ENCODE measurements around the gene CSTPP1. TPM values are rescaled to one million over a fixed set of nuclear protein-coding genes. Genes with fewer than 3 reads are reported as not detected.
A peak's percentile ranks its signal among the peaks of the same experiment; 100 is the strongest.

The CSTPP1 gene
- total and polyA plus RNA-seq, 8 donors: 16.4 to 146 (median 37.3) TPM

- intact Hi-C loops (cut with DNase I; ENCODE audit: low total_unique reads): no loop called here
- TF ChIP-seq, protein P1, sequence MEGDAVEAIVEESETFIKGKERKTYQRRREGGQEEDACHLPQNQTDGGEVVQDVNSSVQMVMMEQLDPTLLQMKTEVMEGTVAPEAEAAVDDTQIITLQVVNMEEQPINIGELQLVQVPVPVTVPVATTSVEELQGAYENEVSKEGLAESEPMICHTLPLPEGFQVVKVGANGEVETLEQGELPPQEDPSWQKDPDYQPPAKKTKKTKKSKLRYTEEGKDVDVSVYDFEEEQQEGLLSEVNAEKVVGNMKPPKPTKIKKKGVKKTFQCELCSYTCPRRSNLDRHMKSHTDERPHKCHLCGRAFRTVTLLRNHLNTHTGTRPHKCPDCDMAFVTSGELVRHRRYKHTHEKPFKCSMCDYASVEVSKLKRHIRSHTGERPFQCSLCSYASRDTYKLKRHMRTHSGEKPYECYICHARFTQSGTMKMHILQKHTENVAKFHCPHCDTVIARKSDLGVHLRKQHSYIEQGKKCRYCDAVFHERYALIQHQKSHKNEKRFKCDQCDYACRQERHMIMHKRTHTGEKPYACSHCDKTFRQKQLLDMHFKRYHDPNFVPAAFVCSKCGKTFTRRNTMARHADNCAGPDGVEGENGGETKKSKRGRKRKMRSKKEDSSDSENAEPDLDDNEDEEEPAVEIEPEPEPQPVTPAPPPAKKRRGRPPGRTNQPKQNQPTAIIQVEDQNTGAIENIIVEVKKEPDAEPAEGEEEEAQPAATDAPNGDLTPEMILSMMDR (IDR thresholded peaks at IDR 0.05): no peak
- TF ChIP-seq POLR2A (IDR thresholded peaks at IDR 0.05) (no peak), POLR2AphosphoS5 (IDR thresholded peaks at IDR 0.05) (no peak), EP300 (IDR thresholded peaks at IDR 0.05) (no peak)
- Histone ChIP-seq H3K9me3 (no peaks in the 10 kb centered on the region), H3K27ac (no peak overlapping the region), H3K27me3 (no peaks in the 10 kb centered on the region), H3K4me1 (peaks cover 0 to 13% (median 3%) of the 10 kb centered on the region in 4 donors), H3K36me3 (peaks cover 0 to 18% (median 16%) of the 10 kb centered on the region in 4 donors), H3K4me3 (no peak overlapping the region)
- no peak for DNase-seq
- 37 to 69% (median 64%) methylated on average over 4 of the region's 4 CpGs for WGBS, 5 donors
These were observed 203.3 kb downstream of the CSTPP1 start for GRCh38 chr11:47139878-47140277.

GRCh38 chr11:47143322-47143721 lies 206.8 kb downstream of the CSTPP1 start:
- Histone ChIP-seq H3K4me1 (peaks cover under 1 to 13% (median 3%) of the 10 kb centered on the region in 4 donors), H3K4me3 (no peak overlapping the region), H3K27ac (peak overlapping the region in 2 of 5 donors; percentile 2 to 25), H3K9me3 (no peaks in the 10 kb centered on the region), H3K27me3 (no peaks in the 10 kb centered on the region), H3K36me3 (peaks cover 0 to 3% (median 3%) of the 10 kb centered on the region in 4 donors)
- DNase-seq: peak in 1 of 2 donors; percentile 87
- intact Hi-C loops (cut with DNase I; ENCODE audit: low total_unique reads): no loop called here
- 37 to 75% (median 53%) methylated on average over 3 of the region's 3 CpGs for WGBS, 5 donors
- peak in 1 of 3 donors; percentile 49 for TF ChIP-seq POLR2AphosphoS5 (IDR thresholded peaks at IDR 0.05)
- TF ChIP-seq EP300 (IDR thresholded peaks at IDR 0.05): no peak
- TF ChIP-seq POLR2A (IDR thresholded peaks at IDR 0.05): no peak
- TF ChIP-seq, protein P1 (IDR thresholded peaks at IDR 0.05): no peak

DNA sequence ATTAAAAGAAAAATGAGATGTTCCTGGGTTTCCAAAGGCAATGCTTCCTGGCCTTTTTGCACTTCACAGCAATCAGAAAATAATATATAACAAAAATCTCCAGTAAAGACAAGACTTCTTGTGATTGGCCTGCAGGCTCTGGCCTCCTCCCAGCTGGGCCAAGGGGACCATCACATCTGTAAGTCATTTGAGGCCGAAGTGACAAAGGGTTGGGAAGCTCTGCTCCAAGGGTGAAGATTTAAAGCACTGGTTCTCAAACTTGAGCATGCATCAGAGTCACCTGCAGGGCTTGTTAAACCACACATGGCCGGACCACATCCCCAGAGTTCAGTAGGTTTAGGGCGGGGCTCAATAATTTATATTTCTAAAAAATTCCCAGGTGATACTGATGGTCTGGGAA lies 208.0 kb downstream of the CSTPP1 start:
- 90 to 95% (median 92%) methylated on average over 3 of the region's 3 CpGs for WGBS, 5 donors
- H3K27ac ChIP-seq: no peak overlapping the region
- intact Hi-C loops (cut with DNase I; ENCODE audit: low total_unique reads): no loop called here
- no peaks in the 10 kb centered on the region for H3K9me3 ChIP-seq
- TF ChIP-seq, protein P1 (IDR thresholded peaks at IDR 0.05): no peak
- TF ChIP-seq POLR2A (IDR thresholded peaks at IDR 0.05) (no peak), POLR2AphosphoS5 (IDR thresholded peaks at IDR 0.05) (no peak), EP300 (IDR thresholded peaks at IDR 0.05) (no peak)
- no peaks in the 10 kb centered on the region for H3K27me3 ChIP-seq
- H3K4me1 ChIP-seq: peaks cover 13 to 26% (median 15%) of the 10 kb centered on the region in 4 donors
- no peak for DNase-seq
- no peaks in the 10 kb centered on the region for H3K36me3 ChIP-seq
- no peak overlapping the region for H3K4me3 ChIP-seq

DNA sequence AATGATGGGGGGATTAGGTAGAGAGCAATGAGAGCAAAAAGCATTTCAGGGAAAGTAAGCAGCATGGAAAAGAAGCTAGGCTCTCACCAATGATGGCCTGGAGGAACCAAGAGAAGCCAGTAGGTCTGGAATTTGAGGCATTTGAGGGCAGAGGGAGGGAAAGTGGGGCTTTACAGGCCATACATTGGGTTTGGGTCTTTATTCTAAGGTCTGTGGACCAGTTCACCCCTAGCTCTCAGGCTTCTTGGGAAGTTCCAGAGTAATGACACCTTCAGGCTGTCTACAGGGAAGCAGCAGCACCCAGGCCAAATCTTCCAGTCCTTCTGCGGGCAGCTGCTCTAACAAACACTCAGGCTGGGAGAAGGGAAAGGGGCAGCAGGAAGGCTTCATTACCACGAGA lies 210.7 kb downstream of the CSTPP1 start:
- Histone ChIP-seq H3K9me3 (no peaks in the 10 kb centered on the region), H3K27me3 (no peaks in the 10 kb centered on the region), H3K4me3 (no peak overlapping the region), H3K36me3 (no peaks in the 10 kb centered on the region), H3K27ac (no peak overlapping the region), H3K4me1 (peaks cover 14 to 31% (median 20%) of the 10 kb centered on the region in 4 donors)
- no peak for TF ChIP-seq POLR2AphosphoS5 (IDR thresholded peaks at IDR 0.05)
- TF ChIP-seq, protein P1 (IDR thresholded peaks at IDR 0.05): no peak
- TF ChIP-seq EP300 (IDR thresholded peaks at IDR 0.05): no peak
- no peak for TF ChIP-seq POLR2A (IDR thresholded peaks at IDR 0.05)
- intact Hi-C loops (cut with DNase I; ENCODE audit: low total_unique reads): no loop called here
- DNase-seq: no peak
- 79 to 97% (median 89%) methylated on average over 2 of the region's 2 CpGs for WGBS, 5 donors

Data from stomach (tissue), 9 donors.